HepG2 (cell line): ENCODE data around the gene TAF1C. TPM values are rescaled to one million over a fixed set of nuclear protein-coding genes. Genes with fewer than 3 reads are reported as not detected.

Experiments
- CENPX ChIP-seq: sonication (generic); formaldehyde crosslinking; IDR thresholded peaks from 2 replicates; pipeline ENCODE4 v1.9.0; 2021; ENCODE audit warnings: mild to moderate bottlenecking, missing genetic modification reagents, moderate library complexity
- EED ChIP-seq: sonication (generic); formaldehyde crosslinking; IDR thresholded peaks from 2 replicates; pipeline ENCODE4 v1.5.0; 2020; ENCODE audit warnings: mild to moderate bottlenecking, missing genetic modification reagents
- FOXA3 ChIP-seq: IDR thresholded peaks from 2 replicates; pipeline ENCODE4 v1.6.1; 2016; ENCODE audit warnings: missing genetic modification reagents, missing compliant biosample characterization
- HNF4G ChIP-seq, 2 experiments: sonication (generic) in 1 of 2; formaldehyde crosslinking in 1 of 2; IDR thresholded peaks; 2 replicates each; pipeline versions ENCODE4 v1.4.0 to v1.6.1; 2011 to 2020; ENCODE audit warnings: borderline replicate concordance in 2 of 2, low read depth in 2 of 2, mild to moderate bottlenecking in 2 of 2, low read length in 1 of 2, missing genetic modification reagents in 1 of 2, moderate library complexity in 1 of 2
- IRX3 ChIP-seq: sonication (generic); formaldehyde crosslinking; IDR thresholded peaks from 2 replicates; pipeline ENCODE4 v1.8.1; 2023; ENCODE audit warnings: mild to moderate bottlenecking, low read depth, missing genetic modification reagents, borderline replicate concordance
- KDM2A ChIP-seq: sonication (generic); formaldehyde crosslinking; IDR thresholded peaks from 2 replicates; pipeline ENCODE4 v1.4.0; 2020; ENCODE audit warnings: low read depth, missing genetic modification reagents, borderline replicate concordance
- KDM4B ChIP-seq: sonication (generic); formaldehyde crosslinking; IDR thresholded peaks from 2 replicates; pipeline ENCODE4 v1.4.0; 2020; ENCODE audit warnings: missing genetic modification reagents
- REPIN1 ChIP-seq: sonication (generic); formaldehyde crosslinking; IDR thresholded peaks from 2 replicates; pipeline ENCODE4 v1.8.0; 2022; ENCODE audit warnings: missing genetic modification reagents, low read depth, mild to moderate bottlenecking, borderline replicate concordance
- SALL1 ChIP-seq: sonication (generic); formaldehyde crosslinking; IDR thresholded peaks from 2 replicates; pipeline ENCODE4 v1.8.0; 2022; ENCODE audit warnings: mild to moderate bottlenecking, missing genetic modification reagents
- SRSF9 ChIP-seq: fragments of 200-400 bp; formaldehyde crosslinking; IDR thresholded peaks from 2 replicates; pipeline ENCODE4 v1.6.1; 2018; ENCODE audit warnings: borderline replicate concordance, mild to moderate bottlenecking, low read depth, low read length; ENCODE audit not compliant: insufficient read depth, poor library complexity, severe bottlenecking
- TEAD2 ChIP-seq: sonication (generic); formaldehyde crosslinking; IDR thresholded peaks from 2 replicates; pipeline ENCODE4 v1.9.0; 2021; ENCODE audit warnings: missing genetic modification reagents
- XBP1 ChIP-seq: sonication (generic); formaldehyde crosslinking; IDR thresholded peaks from 2 replicates; pipeline ENCODE4 v1.5.0; 2020; ENCODE audit warnings: missing genetic modification reagents
- ZBTB21 ChIP-seq: sonication (generic); formaldehyde crosslinking; IDR thresholded peaks from 2 replicates; pipeline ENCODE4 v1.4.0; 2020; ENCODE audit warnings: missing genetic modification reagents
- ZFY ChIP-seq: sonication (generic); formaldehyde crosslinking; IDR thresholded peaks from 2 replicates; pipeline ENCODE4 v1.4.0; 2020; ENCODE audit warnings: missing genetic modification reagents
- ZNF224 ChIP-seq: sonication (generic); formaldehyde crosslinking; IDR thresholded peaks from 2 replicates; pipeline ENCODE4 v1.5.0; 2020; ENCODE audit warnings: mild to moderate bottlenecking, missing genetic modification reagents
- ZNF282 ChIP-seq: fragments of 450-650 bp; IDR thresholded peaks from 2 replicates; pipeline ENCODE4 v1.6.1; 2018; ENCODE audit not compliant: partially characterized antibody
- ZNF343 ChIP-seq: sonication (generic); formaldehyde crosslinking; IDR thresholded peaks from 2 replicates; pipeline ENCODE4 v1.4.0; 2020; ENCODE audit warnings: mild to moderate bottlenecking, missing genetic modification reagents
- ZNF451 ChIP-seq: sonication (generic); formaldehyde crosslinking; IDR thresholded peaks from 2 replicates; pipeline ENCODE4 v1.5.0; 2020; ENCODE audit warnings: mild to moderate bottlenecking, missing genetic modification reagents
- ZNF652 ChIP-seq: IDR thresholded peaks from 2 replicates; pipeline ENCODE4 v1.6.1; 2016; ENCODE audit warnings: low read depth, borderline replicate concordance
- ZNF891 ChIP-seq: sonication (generic); formaldehyde crosslinking; IDR thresholded peaks from 2 replicates; pipeline ENCODE4 v1.5.0; 2020; ENCODE audit warnings: mild to moderate bottlenecking, missing genetic modification reagents
- ZSCAN30 ChIP-seq: sonication (generic); formaldehyde crosslinking; IDR thresholded peaks from 2 replicates; pipeline ENCODE4 v1.5.0; 2020; ENCODE audit warnings: mild to moderate bottlenecking, missing genetic modification reagents
- polyA plus RNA-seq, 8 experiments: library from polyadenylated mRNA; depleted of rRNA in 3 of 8; stranded (reverse) in 7 of 8; unstranded in 1 of 8; fragments of >200 nt; fragmentation: Illumina TruSeq in 4 of 8; extraction: Trizol in 4 of 8; gene quantifications; 2 replicates each; pipeline versions ENCODE4 v1.2.1 to v1.2.3, GENCODE V29; 2011 to 2016; ENCODE audit warnings: low read depth in 4 of 8, missing spikeins in 1 of 8, mixed read lengths in 1 of 8; ENCODE audit not compliant: insufficient read depth in 1 of 8
- total RNA-seq, 5 experiments: library from RNA; depleted of rRNA; stranded (reverse); fragments of >200 nt; fragmentation: Illumina TruSeq; extraction: Trizol; gene quantifications; 2 replicates each; pipeline ENCODE4 v1.2.3, GENCODE V29; 2016; ENCODE audit warnings: low read depth in 1 of 5
- TF ChIP-seq, protein P1 (sequence below): sonication (generic); formaldehyde crosslinking; IDR thresholded peaks from 2 replicates; pipeline ENCODE4 v1.5.0; 2020; ENCODE audit warnings: missing genetic modification reagents, mild to moderate bottlenecking, borderline replicate concordance
- TF ChIP-seq, protein P2 (sequence below): sonication (generic); formaldehyde crosslinking; IDR thresholded peaks from 2 replicates; pipeline ENCODE4 v1.4.0; 2020; ENCODE audit warnings: missing genetic modification reagents
- TF ChIP-seq, protein P3 (sequence below): sonication (generic); formaldehyde crosslinking; IDR thresholded peaks from 2 replicates; pipeline ENCODE4 v1.5.0; 2020; ENCODE audit warnings: missing genetic modification reagents

Gene TAF1C
- total and polyA plus RNA-seq, 2 of the 13 experiments (the other 11 are each of a cell fraction or from before 2014, with no cell fraction given): 15.6 to 20.8 TPM

DNA sequence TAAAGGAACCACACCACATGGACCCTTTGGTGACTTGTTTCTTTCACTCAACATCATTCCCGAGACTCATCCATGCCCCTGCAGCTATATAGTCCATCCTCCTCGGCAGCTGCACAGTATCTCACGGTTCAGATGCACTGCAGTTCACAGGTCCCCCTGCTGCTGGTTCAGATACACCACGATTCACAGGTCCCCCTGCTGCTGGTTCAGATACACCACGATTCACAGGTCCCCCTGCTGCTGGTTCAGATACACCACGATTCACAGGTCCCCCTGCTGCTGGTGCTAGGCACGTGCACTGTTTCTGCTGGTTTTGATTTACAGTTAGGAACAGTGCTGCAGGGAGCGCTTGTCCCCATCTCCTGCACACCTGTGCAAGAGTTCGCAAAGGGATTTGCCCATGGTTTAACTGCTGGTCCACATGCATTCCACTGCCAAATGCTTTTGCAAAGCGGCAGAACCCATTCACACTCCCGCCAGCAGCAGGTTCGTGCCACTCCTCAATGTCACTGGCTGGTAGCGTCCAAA is 45.6 kb downstream of the TAF1C start (continued):
- TF ChIP-seq ZNF282 (no peak), EED (CRISPR knock-in tag) (no peak), FOXA3 (CRISPR knock-in tag) (no peak), ZNF343 (CRISPR knock-in tag) (no peak), ZNF224 (CRISPR knock-in tag) (no peak), ZFY (CRISPR knock-in tag) (no peak; the same call in 1 of the 2 replicates), ZNF451 (CRISPR knock-in tag) (no peak), SRSF9 (no peak), ZSCAN30 (CRISPR knock-in tag) (no peak), REPIN1 (CRISPR knock-in tag) (peak; percentile 90; the same call in 1 of the 2 replicates), IRX3 (CRISPR knock-in tag) (no peak), CENPX (CRISPR knock-in tag) (no peak), ZBTB21 (CRISPR knock-in tag) (no peak), ZNF891 (0 out of 2 replicates have a peak, but pooled peaks have one; percentile 22), KDM4B (CRISPR knock-in tag) (no peak), ZNF652 (CRISPR knock-in tag) (no peak), XBP1 (no peak), KDM2A (no peak), TEAD2 (CRISPR knock-in tag) (no peak), HNF4G (IDR thresholded peaks at IDR 0.05; ENCODE audit: borderline replicate concordance, low read depth, low read length) (no peak), HNF4G (CRISPR knock-in tag; IDR thresholded peaks at IDR 0.05; ENCODE audit: borderline replicate concordance, low read depth) (no peak), SALL1 (CRISPR knock-in tag) (peak; percentile 51; the same call in 1 of the 2 replicates)
- TF ChIP-seq, protein P1, sequence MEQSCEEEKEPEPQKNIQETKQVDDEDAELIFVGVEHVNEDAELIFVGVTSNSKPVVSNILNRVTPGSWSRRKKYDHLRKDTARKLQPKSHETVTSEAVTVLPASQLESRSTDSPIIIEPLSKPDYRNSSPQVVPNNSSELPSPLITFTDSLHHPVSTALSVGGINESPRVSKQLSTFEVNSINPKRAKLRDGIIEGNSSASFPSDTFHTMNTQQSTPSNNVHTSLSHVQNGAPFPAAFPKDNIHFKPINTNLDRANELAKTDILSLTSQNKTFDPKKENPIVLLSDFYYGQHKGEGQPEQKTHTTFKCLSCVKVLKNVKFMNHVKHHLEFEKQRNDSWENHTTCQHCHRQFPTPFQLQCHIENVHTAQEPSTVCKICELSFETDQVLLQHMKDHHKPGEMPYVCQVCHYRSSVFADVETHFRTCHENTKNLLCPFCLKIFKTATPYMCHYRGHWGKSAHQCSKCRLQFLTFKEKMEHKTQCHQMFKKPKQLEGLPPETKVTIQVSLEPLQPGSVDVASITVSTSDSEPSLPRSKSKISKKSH: peak; percentile 82; the same call in 1 of the 2 replicates
- TF ChIP-seq, protein P2, sequence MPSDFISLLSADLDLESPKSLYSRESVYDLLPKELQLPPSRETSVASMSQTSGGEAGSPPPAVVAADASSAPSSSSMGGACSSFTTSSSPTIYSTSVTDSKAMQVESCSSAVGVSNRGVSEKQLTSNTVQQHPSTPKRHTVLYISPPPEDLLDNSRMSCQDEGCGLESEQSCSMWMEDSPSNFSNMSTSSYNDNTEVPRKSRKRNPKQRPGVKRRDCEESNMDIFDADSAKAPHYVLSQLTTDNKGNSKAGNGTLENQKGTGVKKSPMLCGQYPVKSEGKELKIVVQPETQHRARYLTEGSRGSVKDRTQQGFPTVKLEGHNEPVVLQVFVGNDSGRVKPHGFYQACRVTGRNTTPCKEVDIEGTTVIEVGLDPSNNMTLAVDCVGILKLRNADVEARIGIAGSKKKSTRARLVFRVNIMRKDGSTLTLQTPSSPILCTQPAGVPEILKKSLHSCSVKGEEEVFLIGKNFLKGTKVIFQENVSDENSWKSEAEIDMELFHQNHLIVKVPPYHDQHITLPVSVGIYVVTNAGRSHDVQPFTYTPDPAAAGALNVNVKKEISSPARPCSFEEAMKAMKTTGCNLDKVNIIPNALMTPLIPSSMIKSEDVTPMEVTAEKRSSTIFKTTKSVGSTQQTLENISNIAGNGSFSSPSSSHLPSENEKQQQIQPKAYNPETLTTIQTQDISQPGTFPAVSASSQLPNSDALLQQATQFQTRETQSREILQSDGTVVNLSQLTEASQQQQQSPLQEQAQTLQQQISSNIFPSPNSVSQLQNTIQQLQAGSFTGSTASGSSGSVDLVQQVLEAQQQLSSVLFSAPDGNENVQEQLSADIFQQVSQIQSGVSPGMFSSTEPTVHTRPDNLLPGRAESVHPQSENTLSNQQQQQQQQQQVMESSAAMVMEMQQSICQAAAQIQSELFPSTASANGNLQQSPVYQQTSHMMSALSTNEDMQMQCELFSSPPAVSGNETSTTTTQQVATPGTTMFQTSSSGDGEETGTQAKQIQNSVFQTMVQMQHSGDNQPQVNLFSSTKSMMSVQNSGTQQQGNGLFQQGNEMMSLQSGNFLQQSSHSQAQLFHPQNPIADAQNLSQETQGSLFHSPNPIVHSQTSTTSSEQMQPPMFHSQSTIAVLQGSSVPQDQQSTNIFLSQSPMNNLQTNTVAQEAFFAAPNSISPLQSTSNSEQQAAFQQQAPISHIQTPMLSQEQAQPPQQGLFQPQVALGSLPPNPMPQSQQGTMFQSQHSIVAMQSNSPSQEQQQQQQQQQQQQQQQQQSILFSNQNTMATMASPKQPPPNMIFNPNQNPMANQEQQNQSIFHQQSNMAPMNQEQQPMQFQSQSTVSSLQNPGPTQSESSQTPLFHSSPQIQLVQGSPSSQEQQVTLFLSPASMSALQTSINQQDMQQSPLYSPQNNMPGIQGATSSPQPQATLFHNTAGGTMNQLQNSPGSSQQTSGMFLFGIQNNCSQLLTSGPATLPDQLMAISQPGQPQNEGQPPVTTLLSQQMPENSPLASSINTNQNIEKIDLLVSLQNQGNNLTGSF (CRISPR knock-in tag): no peak
- TF ChIP-seq, protein P3, sequence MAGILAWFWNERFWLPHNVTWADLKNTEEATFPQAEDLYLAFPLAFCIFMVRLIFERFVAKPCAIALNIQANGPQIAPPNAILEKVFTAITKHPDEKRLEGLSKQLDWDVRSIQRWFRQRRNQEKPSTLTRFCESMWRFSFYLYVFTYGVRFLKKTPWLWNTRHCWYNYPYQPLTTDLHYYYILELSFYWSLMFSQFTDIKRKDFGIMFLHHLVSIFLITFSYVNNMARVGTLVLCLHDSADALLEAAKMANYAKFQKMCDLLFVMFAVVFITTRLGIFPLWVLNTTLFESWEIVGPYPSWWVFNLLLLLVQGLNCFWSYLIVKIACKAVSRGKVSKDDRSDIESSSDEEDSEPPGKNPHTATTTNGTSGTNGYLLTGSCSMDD (CRISPR knock-in tag): no peak
